Brain microvascular endothelial cell (primary cell): ENCODE data around the gene COLQ.

Source experiments
- DNase-seq: peaks from one replicate; pipeline ENCODE4 v3.0.0-alpha.2; 2020
- H3K27ac ChIP-seq: fragments of 250-450 bp; sonication (Bioruptor Pico); 2 replicates; pipeline ENCODE4 v1.5.1; 2020; ENCODE audit warnings: mild to moderate bottlenecking, moderate library complexity
- H3K27me3 ChIP-seq: fragments of 250-450 bp; sonication (Bioruptor Pico); replicated peaks from 2 replicates; pipeline ENCODE4 v1.5.1; 2020; ENCODE audit warnings: mild to moderate bottlenecking
- H3K36me3 ChIP-seq: fragments of 250-450 bp; sonication (Bioruptor Pico); replicated peaks from 2 replicates; pipeline ENCODE4 v1.5.1; 2020; ENCODE audit warnings: mild to moderate bottlenecking
- H3K4me3 ChIP-seq: 2 replicates; pipeline ENCODE4 v1.5.1; 2011; ENCODE audit warnings: low read depth, mild to moderate bottlenecking, control low read depth, low read length, moderate library complexity
- CTCF ChIP-seq: IDR thresholded peaks from 2 replicates; pipeline ENCODE4 v1.5.1; 2011; ENCODE audit warnings: low read depth, mild to moderate bottlenecking, moderate library complexity, low read length, control low read depth, inconsistent platforms; ENCODE audit errors: missing control alignments
- in situ Hi-C: cut with HindIII; loops from 2 replicates; pipeline ENCODE4 v1.10.0; 2017; ENCODE audit warnings: low sequenced_read_pairs, low pct_ligation_motif_present

Gene COLQ

DNA sequence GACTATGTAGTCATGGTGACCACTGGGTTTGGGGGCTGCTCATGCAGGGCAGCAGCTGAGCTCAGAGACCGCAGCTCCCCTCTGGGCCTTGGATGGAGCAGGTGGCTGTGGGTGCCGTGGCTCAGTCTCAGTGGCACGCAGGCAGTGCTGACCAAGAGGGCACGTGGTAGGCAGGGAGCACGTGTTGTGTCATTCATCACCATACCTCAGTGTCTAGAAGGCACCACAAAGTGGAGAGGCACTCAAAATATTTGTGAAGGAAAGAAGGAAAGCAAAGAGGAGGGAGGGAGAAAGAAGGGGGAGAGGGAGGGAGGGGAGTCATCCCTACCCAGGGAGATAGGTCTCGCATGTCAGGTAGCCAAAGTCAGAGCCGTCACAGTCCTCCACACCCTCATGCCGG, 68.0 kb downstream of the COLQ start:
- Histone ChIP-seq H3K27ac (no peak overlapping the region), H3K4me3 (no peak overlapping the region), H3K27me3 (no peaks in the 10 kb centered on the region), H3K36me3 (no peaks in the 10 kb centered on the region)
- no peak for DNase-seq
- no peak for TF ChIP-seq CTCF
- in situ Hi-C loops: no loop called here

DNA sequence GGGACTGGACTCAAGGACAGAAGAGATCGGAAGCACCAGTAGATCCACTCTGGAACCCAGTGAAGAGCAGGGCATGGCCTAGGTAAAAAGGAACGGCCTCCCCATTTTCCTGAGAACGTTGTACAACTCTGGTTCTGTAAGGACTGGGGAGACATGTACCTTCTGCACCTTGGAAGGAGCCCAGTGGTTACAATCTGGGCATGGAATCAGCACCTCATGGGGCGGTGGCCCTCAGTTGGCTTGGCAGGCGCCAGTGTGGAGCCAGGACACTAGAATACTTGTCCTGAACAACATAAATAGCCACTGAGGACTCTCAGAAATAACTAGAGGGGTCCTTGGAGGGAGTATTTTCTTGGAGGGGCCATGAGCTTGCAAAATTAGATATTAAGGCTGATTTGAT, 68.5 kb downstream of the COLQ start:
- Histone ChIP-seq H3K27ac (no peak overlapping the region), H3K4me3 (no peak overlapping the region), H3K36me3 (no peaks in the 10 kb centered on the region), H3K27me3 (no peaks in the 10 kb centered on the region)
- TF ChIP-seq CTCF: no peak
- no peak for DNase-seq
- in situ Hi-C loops: no loop called here

DNA sequence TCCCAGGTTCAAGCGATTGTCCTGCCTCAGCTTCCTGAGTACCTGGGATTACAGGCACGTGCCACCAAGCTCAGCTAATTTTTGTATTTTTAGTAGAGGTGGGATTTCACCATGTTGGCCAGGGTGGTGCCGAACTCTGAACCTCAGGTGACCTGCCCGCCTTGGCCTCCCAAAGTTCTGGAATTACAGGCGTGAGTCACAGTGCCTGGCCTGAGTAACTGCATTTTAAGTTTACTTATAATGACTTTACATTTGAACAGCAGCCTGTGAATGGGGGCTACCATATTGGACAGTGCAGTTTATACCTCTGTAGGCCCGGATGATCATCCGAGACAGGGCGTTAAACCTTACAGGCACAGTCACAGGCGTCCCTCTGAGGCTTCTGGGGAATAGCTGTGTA, 69.3 kb downstream of the COLQ start:
- no peak for DNase-seq
- Histone ChIP-seq H3K4me3 (no peak overlapping the region), H3K27me3 (no peaks in the 10 kb centered on the region), H3K27ac (no peak overlapping the region), H3K36me3 (no peaks in the 10 kb centered on the region)
- no peak for TF ChIP-seq CTCF
- in situ Hi-C loops: no loop called here

DNA sequence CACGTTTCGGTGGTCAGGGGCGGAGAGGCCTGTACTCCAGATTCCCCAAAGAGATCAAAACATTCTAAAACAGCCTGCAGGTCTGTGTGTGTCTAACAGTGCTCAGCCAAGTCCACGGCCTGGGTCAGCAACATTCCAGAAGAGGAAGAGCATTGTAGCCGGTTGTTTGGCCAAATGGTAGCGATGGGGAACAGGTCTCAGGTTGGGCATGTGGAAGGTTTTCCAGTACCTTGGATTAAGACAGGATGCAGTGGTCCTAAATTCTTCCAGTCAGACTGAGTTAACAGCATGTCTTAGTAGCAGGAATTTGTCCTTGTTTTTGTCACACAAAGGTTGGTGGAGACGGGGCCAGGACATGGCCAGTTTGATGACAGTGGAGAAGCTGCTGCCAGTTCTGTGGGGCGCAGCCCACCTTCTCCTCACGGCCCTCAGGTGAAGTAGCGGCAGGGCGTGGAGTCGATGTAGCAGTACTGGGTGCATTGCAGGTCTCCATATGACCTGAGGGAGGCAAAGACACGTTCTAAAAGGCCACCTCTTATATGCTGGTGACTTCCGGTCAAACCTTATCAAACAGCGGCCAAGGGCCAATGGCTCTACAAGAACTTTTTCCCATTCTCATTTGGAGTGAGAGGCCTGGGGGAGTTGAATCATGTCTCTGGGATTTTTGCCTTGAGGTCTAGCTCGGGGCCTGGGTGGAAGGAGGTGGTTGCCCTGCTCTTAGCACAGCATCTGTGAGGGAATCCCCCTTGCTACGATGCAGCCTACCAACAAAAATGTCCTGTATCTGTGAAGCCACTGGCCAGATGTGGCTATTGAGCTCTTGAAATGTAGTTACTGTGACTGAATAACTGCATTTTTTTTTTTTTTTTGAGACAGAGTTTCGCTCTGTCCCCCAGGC, 70.0 kb downstream of the COLQ start:
- in situ Hi-C loops: no loop called here
- no peak for TF ChIP-seq CTCF
- no peak for DNase-seq
- H3K4me3 ChIP-seq: no peak overlapping the region
- no peaks in the 10 kb centered on the region for H3K27me3 ChIP-seq
- no peaks in the 10 kb centered on the region for H3K36me3 ChIP-seq
- no peak overlapping the region for H3K27ac ChIP-seq

GRCh38 chr3:15450438-15451215, 70.9 kb downstream of the COLQ start:
- no peaks in the 10 kb centered on the region for H3K27me3 ChIP-seq
- in situ Hi-C loops: no loop called here
- no peak overlapping the region for H3K4me3 ChIP-seq
- no peak for DNase-seq
- H3K36me3 ChIP-seq: no peaks in the 10 kb centered on the region
- no peak for TF ChIP-seq CTCF
- no peak overlapping the region for H3K27ac ChIP-seq
